Renal pelvis (tissue), 4 donors: ENCODE measurements around the gene AQP6. TPM values are rescaled to one million over a fixed set of nuclear protein-coding genes. Genes with fewer than 3 reads are reported as not detected.

Experiments
- DNase-seq: peaks from one replicate; pipeline ENCODE4 v3.0.0-alpha.2; 2013
- polyA plus RNA-seq, 3 donors: library from polyadenylated mRNA; unstranded; fragments of 120-200 nt; gene quantifications; one replicate each; pipeline ENCODE4 v1.2.1, GENCODE V29; 2013; ENCODE audit not compliant: insufficient read length in 3 of 3

The AQP6 gene
- polyA plus RNA-seq, 3 donors: 15.4 to 28.6 (median 23.3) TPM

- no peak for DNase-seq
Measured at GRCh38 chr12:50026691-50027090, 53.9 kb downstream of the AQP6 start.

Other genes starting within 250 kb of the AQP6 start
- gene TMBIM6, start 231.4 kb upstream of the AQP6 start, polyA plus RNA-seq: 100 to 1,000 TPM; 714 to 750 (median 741) TPM
- gene NCKAP5L, start 144.5 kb upstream of the AQP6 start, polyA plus RNA-seq: 10 to 100 TPM; 23.4 to 27.7 (median 23.5) TPM
- 1 to 10 TPM; 7.4 to 9.7 (median 9.4) TPM for gene BCDIN3D, start 129.8 kb upstream of the AQP6 start, polyA plus RNA-seq
- 1 to 10 TPM; 1.9 to 5.4 (median 4.9) TPM for gene FAIM2, start 69.0 kb upstream of the AQP6 start, polyA plus RNA-seq
- gene AQP2, start 22.2 kb upstream of the AQP6 start, polyA plus RNA-seq: 100 to 1,000 TPM in 2 of 3 donors, 10 to 100 TPM in 1; 75.1 to 170 (median 128) TPM
- gene AQP5, start 11.1 kb upstream of the AQP6 start, polyA plus RNA-seq: 1 to 10 TPM; 1.4 to 2.8 (median 2.3) TPM
- gene RACGAP1, start 52.5 kb downstream of the AQP6 start, polyA plus RNA-seq: 10 to 100 TPM; 47.5 to 49.4 (median 49.0) TPM
- gene ASIC1, start 84.6 kb downstream of the AQP6 start, polyA plus RNA-seq: 1 to 10 TPM; 4.6 to 5.6 (median 5.5) TPM
- gene SMARCD1, start 112.4 kb downstream of the AQP6 start, polyA plus RNA-seq: 100 to 1,000 TPM; 184 to 205 (median 190) TPM
- gene GPD1, start 131.1 kb downstream of the AQP6 start, polyA plus RNA-seq: 10 to 100 TPM; 70.6 to 80.1 (median 72.5) TPM
- 10 to 100 TPM; 49.0 to 57.9 (median 52.4) TPM for gene COX14, start 139.3 kb downstream of the AQP6 start, polyA plus RNA-seq
- 10 to 100 TPM; 69.5 to 92.7 (median 75.3) TPM for gene CERS5, start 194.4 kb downstream of the AQP6 start, polyA plus RNA-seq